ENCODE results near the gene PKM. TPM values are rescaled to one million over a fixed set of nuclear protein-coding genes. Genes with fewer than 3 reads are reported as not detected.

Gene PKM
- total RNA-seq, 1 donor from 2014 or later = 1,163 TPM

GRCh38 chr15:72271895-72272212, 40.9 kb upstream of the PKM start:
- Histone ChIP-seq H3K9me3 (ENCODE audit: low read depth) (no peaks in the 10 kb centered on the region), H3K9ac (peak overlapping the region; percentile 65), H2AFZ (replicated peaks) (peak overlapping the region; percentile 28), H3K4me1 (peaks cover 9% of the 10 kb centered on the region), H3K4me2 (peak overlapping the region; percentile 96), H3K27me3 (peaks cover 19% of the 10 kb centered on the region), H3K4me3 (peak overlapping the region; percentile 97), H3F3A (ENCODE audit: low read depth) (peaks cover 14% of the 10 kb centered on the region), H3K36me3 (no peaks in the 10 kb centered on the region), H3K79me2 (ENCODE audit: low read depth) (peaks cover 21% of the 10 kb centered on the region), H3K27ac (no peak overlapping the region), H4K20me1 (ENCODE audit: low read depth) (peaks cover 8% of the 10 kb centered on the region)
- DNase-seq (ENCODE audit: low spot score) = peak; percentile 57
- H3K36me3 Mint-ChIP-seq = peaks cover 11% of the 10 kb centered on the region
- no peaks in the 10 kb centered on the region for H3K9me3 Mint-ChIP-seq
- H3K4me1 Mint-ChIP-seq = peaks cover 26% of the 10 kb centered on the region
- no peak overlapping the region for H3K27ac Mint-ChIP-seq
- TF ChIP-seq EZH2phosphoT487 (IDR thresholded peaks at IDR 0.05) = no peak
- TF ChIP-seq CTCF (IDR thresholded peaks at IDR 0.05) = no peak
- no peak for TF ChIP-seq EZH2 (IDR thresholded peaks at IDR 0.05)
- peaks cover 5% of the 10 kb centered on the region for H3K27me3 Mint-ChIP-seq (ENCODE audit: insufficient read depth, low read depth)
- H3K4me3 Mint-ChIP-seq = peak overlapping the region; percentile 94

- H2AFZ ChIP-seq (replicated peaks) = no peak overlapping the region
- H3K27me3 Mint-ChIP-seq (ENCODE audit: insufficient read depth, low read depth) = peaks cover 5% of the 10 kb centered on the region
- DNase-seq (ENCODE audit: low spot score) = no peak
- H4K20me1 ChIP-seq (ENCODE audit: low read depth) = peaks cover 8% of the 10 kb centered on the region
- H3K4me2 ChIP-seq = peak overlapping the region; percentile 96
- H3K4me3 Mint-ChIP-seq = peak overlapping the region; percentile 94
- peaks cover 26% of the 10 kb centered on the region for H3K4me1 Mint-ChIP-seq
- H3F3A ChIP-seq (ENCODE audit: low read depth) = peaks cover 14% of the 10 kb centered on the region
- no peak overlapping the region for H3K27ac ChIP-seq
- H3K79me2 ChIP-seq (ENCODE audit: low read depth) = peaks cover 21% of the 10 kb centered on the region
- H3K27ac Mint-ChIP-seq = no peak overlapping the region
- peaks cover 9% of the 10 kb centered on the region for H3K4me1 ChIP-seq
- no peaks in the 10 kb centered on the region for H3K36me3 ChIP-seq
- H3K36me3 Mint-ChIP-seq = peaks cover 11% of the 10 kb centered on the region
- TF ChIP-seq CTCF (IDR thresholded peaks at IDR 0.05) (no peak), EZH2phosphoT487 (IDR thresholded peaks at IDR 0.05) (no peak), EZH2 (IDR thresholded peaks at IDR 0.05) (no peak)
- H3K9me3 Mint-ChIP-seq = no peaks in the 10 kb centered on the region
- peak overlapping the region; percentile 25 for H3K9ac ChIP-seq
- H3K9me3 ChIP-seq (ENCODE audit: low read depth) = no peaks in the 10 kb centered on the region
- peaks cover 13% of the 10 kb centered on the region for H3K27me3 ChIP-seq
- H3K4me3 ChIP-seq = peak overlapping the region; percentile 97
Observed at GRCh38 chr15:72271221-72271620, 40.2 kb upstream of the PKM start.

DNA sequence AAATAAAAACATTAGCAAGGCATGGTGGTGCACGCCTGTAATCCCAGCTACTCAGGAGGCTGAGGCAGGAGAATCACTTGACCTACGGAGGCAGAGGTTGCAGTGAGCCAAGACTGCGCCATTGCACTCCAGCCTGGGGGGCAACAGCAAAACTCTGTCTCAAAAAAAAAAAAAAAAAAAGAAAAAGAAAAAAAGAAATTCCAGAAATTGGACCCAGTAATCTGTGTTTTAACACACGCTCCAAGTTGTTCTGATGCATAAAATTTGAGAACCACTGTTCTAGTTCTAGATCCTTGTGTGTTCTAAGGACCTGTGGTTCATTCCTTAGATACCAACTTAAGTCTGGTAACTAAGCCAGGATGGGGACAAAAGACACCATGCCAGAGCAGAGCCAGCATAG, 38.7 kb upstream of the PKM start:
- Histone ChIP-seq H3K79me2 (ENCODE audit: low read depth) (peaks cover 21% of the 10 kb centered on the region), H3K4me3 (no peak overlapping the region), H3K36me3 (no peaks in the 10 kb centered on the region), H3K27ac (no peak overlapping the region), H3F3A (ENCODE audit: low read depth) (peaks cover 14% of the 10 kb centered on the region), H3K4me1 (peaks cover 9% of the 10 kb centered on the region), H2AFZ (replicated peaks) (no peak overlapping the region), H3K27me3 (peaks cover under 1% of the 10 kb centered on the region), H4K20me1 (ENCODE audit: low read depth) (peaks cover 8% of the 10 kb centered on the region), H3K9ac (no peak overlapping the region), H3K9me3 (ENCODE audit: low read depth) (no peaks in the 10 kb centered on the region), H3K4me2 (no peak overlapping the region)
- TF ChIP-seq CTCF (IDR thresholded peaks at IDR 0.05) = no peak
- TF ChIP-seq EZH2 (IDR thresholded peaks at IDR 0.05) = no peak
- no peak for TF ChIP-seq EZH2phosphoT487 (IDR thresholded peaks at IDR 0.05)
- Mint-ChIP-seq H3K36me3 (peaks cover 11% of the 10 kb centered on the region), H3K27ac (no peak overlapping the region), H3K27me3 (ENCODE audit: insufficient read depth, low read depth) (peaks cover 5% of the 10 kb centered on the region), H3K4me1 (peaks cover 26% of the 10 kb centered on the region), H3K4me3 (no peak overlapping the region), H3K9me3 (no peaks in the 10 kb centered on the region)
- DNase-seq (ENCODE audit: low spot score) = no peak
